Mucosa of stomach (tissue), 1 donor: ENCODE results near the gene LIPF.

Source experiments
- H3K27me3 ChIP-seq: one replicate; pipeline ENCODE4 v1.7.0; 2013; ENCODE audit warnings: mild to moderate bottlenecking, low read length; ENCODE audit not compliant: control insufficient read depth, insufficient read depth
- H3K36me3 ChIP-seq: one replicate; pipeline ENCODE4 v1.7.0; 2013; ENCODE audit warnings: low read length; ENCODE audit not compliant: control insufficient read depth, insufficient read depth
- H3K4me1 ChIP-seq: one replicate; pipeline ENCODE4 v1.7.0; 2013; ENCODE audit warnings: mild to moderate bottlenecking, low read length; ENCODE audit not compliant: control insufficient read depth, insufficient read depth
- H3K4me3 ChIP-seq: one replicate; pipeline ENCODE4 v1.7.0; 2013; ENCODE audit warnings: low read length
- H3K9ac ChIP-seq: one replicate; pipeline ENCODE4 v1.7.0; 2013; ENCODE audit warnings: mild to moderate bottlenecking, low read length, moderate library complexity
- H3K9me3 ChIP-seq: one replicate; pipeline ENCODE4 v1.7.0; 2013; ENCODE audit warnings: mild to moderate bottlenecking, low read length, moderate library complexity; ENCODE audit not compliant: control insufficient read depth
- donor health status: Pancreatic carcinoma.

Gene LIPF, protein sequence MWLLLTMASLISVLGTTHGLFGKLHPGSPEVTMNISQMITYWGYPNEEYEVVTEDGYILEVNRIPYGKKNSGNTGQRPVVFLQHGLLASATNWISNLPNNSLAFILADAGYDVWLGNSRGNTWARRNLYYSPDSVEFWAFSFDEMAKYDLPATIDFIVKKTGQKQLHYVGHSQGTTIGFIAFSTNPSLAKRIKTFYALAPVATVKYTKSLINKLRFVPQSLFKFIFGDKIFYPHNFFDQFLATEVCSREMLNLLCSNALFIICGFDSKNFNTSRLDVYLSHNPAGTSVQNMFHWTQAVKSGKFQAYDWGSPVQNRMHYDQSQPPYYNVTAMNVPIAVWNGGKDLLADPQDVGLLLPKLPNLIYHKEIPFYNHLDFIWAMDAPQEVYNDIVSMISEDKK

GRCh38 chr10:88664142-88664541, at the start of gene LIPF:
TSS of gene LIPF (plus strand) at chr10:88664442. CDS start at chr10:88667298, 2,856 bp downstream.
- Histone ChIP-seq H3K36me3 (no peaks in the 10 kb centered on the region), H3K4me1 (no peaks in the 10 kb centered on the region), H3K9ac (no peak within 1 kb of the TSS), H3K9me3 (no peaks in the 10 kb centered on the region), H3K4me3 (no peak within 1 kb of the TSS), H3K27me3 (no peaks in the 10 kb centered on the region)

GRCh38 chr10:88616250-88616977, 47.8 kb upstream of the LIPF start:
- H3K4me3 ChIP-seq = no peak overlapping the region
- no peak overlapping the region for H3K9ac ChIP-seq
- H3K36me3 ChIP-seq = no peaks in the 10 kb centered on the region
- H3K9me3 ChIP-seq = no peaks in the 10 kb centered on the region
- no peaks in the 10 kb centered on the region for H3K27me3 ChIP-seq
- H3K4me1 ChIP-seq = no peaks in the 10 kb centered on the region

DNA sequence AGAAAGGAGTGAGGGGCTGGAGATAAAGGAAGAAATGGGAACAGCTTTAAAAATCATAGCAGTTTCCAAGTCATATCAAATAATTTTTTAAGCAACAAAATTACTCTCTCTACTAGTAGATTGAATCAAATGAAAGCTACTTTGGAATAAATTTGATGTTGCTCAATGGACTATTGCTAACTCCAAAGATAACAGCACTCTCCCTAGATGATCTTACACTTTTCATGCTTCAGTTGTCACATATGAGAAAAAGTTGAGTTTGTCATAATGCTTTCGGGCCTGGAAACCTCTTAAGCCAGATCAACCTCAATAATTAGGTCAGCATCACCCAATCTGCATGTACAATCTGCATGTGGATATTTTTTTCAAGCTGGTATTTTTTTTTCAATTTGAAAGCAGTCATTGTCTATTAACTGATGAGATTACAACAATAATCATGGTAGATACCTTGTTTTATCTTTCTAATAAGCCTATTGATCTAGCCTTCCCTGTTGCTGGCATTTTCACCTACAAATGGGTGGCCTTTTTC, 46.4 kb upstream of the LIPF start:
- H3K27me3 ChIP-seq = no peaks in the 10 kb centered on the region
- no peaks in the 10 kb centered on the region for H3K4me1 ChIP-seq
- no peak overlapping the region for H3K9ac ChIP-seq
- no peaks in the 10 kb centered on the region for H3K36me3 ChIP-seq
- no peak overlapping the region for H3K4me3 ChIP-seq
- no peaks in the 10 kb centered on the region for H3K9me3 ChIP-seq

DNA sequence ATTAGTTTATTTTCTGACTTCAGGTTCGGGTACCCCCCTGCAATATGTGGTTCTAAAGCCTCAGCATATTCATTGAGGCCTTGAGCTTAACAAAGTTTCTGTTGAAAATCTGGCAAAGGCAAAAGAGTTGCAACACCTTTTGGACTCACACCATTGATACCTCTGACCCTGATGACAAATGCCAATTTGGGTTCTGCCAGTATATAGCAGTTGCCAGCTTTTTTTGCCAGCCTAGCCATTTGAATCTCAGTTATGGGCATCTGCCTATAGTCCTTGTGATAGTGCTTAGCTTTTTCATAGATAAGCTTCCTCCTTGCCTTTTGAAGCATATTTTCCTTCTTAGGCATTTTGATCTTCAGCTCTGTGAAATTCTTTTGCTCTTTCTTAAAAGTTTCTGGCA, 45.7 kb upstream of the LIPF start:
- H3K36me3 ChIP-seq = no peaks in the 10 kb centered on the region
- no peaks in the 10 kb centered on the region for H3K4me1 ChIP-seq
- no peak overlapping the region for H3K9ac ChIP-seq

GRCh38 chr10:88620441-88620840, 43.8 kb upstream of the LIPF start:
- H3K4me1 ChIP-seq = no peaks in the 10 kb centered on the region
- no peaks in the 10 kb centered on the region for H3K27me3 ChIP-seq
- H3K9ac ChIP-seq = no peak overlapping the region
- H3K9me3 ChIP-seq = no peaks in the 10 kb centered on the region
- H3K36me3 ChIP-seq = no peaks in the 10 kb centered on the region
- H3K4me3 ChIP-seq = no peak overlapping the region

More for the DNA sequence above, 45.7 kb upstream of the LIPF start:
- H3K27me3 ChIP-seq = no peaks in the 10 kb centered on the region
- no peaks in the 10 kb centered on the region for H3K9me3 ChIP-seq
- H3K4me3 ChIP-seq = no peak overlapping the region

DNA sequence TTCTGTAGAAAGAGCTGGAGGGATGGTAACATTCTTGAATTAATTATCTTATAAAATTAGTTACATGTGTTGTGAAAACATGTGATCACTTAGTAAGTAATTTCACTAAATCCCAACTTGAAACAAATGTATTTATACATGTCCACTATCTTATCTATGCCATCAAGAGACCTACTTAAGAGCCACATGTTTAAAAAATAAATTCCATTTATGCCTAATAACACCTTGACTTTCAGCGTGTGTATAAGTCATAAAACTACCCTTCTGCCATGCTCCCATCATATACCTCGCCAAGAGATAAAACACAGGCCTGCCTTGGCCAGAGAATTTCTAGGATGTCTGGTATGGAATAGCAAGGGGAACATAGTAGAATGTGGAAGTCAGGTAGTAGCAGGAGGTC, 40.4 kb upstream of the LIPF start:
- no peaks in the 10 kb centered on the region for H3K27me3 ChIP-seq
- H3K4me1 ChIP-seq = no peaks in the 10 kb centered on the region
- H3K36me3 ChIP-seq = no peaks in the 10 kb centered on the region
- H3K9ac ChIP-seq = no peak overlapping the region
- H3K4me3 ChIP-seq = no peak overlapping the region
- no peaks in the 10 kb centered on the region for H3K9me3 ChIP-seq

- no peaks in the 10 kb centered on the region for H3K4me1 ChIP-seq
- H3K4me3 ChIP-seq = no peak overlapping the region
- no peak overlapping the region for H3K9ac ChIP-seq
- no peaks in the 10 kb centered on the region for H3K9me3 ChIP-seq
- no peaks in the 10 kb centered on the region for H3K27me3 ChIP-seq
- no peaks in the 10 kb centered on the region for H3K36me3 ChIP-seq
These were observed 39.4 kb upstream of the LIPF start for GRCh38 chr10:88624840-88625239.

- no peaks in the 10 kb centered on the region for H3K36me3 ChIP-seq
- peaks cover 6% of the 10 kb centered on the region for H3K27me3 ChIP-seq
- H3K9me3 ChIP-seq = no peaks in the 10 kb centered on the region
- no peak overlapping the region for H3K4me3 ChIP-seq
- peaks cover 10% of the 10 kb centered on the region for H3K4me1 ChIP-seq
- no peak overlapping the region for H3K9ac ChIP-seq
These were observed 24.1 kb upstream of the LIPF start for GRCh38 chr10:88640186-88640585.

DNA sequence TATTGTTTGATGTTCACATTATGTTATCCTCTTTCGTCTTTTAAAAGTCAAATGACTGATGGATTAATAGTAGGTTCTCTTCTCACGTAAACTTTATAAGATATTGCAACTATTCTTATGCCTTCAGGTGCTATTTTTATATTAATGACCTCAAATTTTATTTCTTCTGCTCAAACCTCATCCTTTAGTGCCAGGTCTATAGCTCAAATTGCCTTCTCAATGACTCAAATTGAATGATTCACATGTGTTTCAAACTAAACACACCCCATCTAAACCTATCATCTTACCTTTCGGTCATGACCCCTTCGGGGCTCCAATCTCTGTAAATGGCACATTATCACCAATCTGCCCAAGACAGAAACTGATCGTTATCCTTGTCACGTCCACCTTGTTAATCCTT, 22.0 kb upstream of the LIPF start:
- H3K27me3 ChIP-seq = peaks cover 6% of the 10 kb centered on the region
- H3K4me1 ChIP-seq = peaks cover 10% of the 10 kb centered on the region
- H3K9me3 ChIP-seq = no peaks in the 10 kb centered on the region
- H3K36me3 ChIP-seq = no peaks in the 10 kb centered on the region
- H3K9ac ChIP-seq = no peak overlapping the region
- no peak overlapping the region for H3K4me3 ChIP-seq

DNA sequence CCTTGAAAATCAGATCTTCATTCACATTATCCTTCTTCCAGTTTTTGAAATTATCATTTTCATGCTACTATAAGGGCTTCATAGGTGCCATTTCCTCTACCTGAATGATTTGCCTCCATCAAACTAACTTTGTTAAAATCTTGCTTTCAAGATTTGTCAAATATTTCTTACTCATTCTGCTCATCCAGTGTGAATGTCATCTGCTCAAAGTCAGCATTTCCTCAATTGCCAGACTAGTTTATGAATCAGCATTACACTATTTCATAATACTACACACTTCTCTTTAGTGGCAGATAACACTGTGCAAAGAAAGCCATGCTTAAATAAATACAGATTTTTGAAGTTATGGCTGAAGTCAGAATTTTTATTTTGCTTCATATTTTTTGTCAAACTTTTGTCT, 21.3 kb upstream of the LIPF start:
- no peak overlapping the region for H3K9ac ChIP-seq
- no peaks in the 10 kb centered on the region for H3K36me3 ChIP-seq
- peaks cover 6% of the 10 kb centered on the region for H3K27me3 ChIP-seq
- H3K4me1 ChIP-seq = peaks cover 10% of the 10 kb centered on the region
- no peaks in the 10 kb centered on the region for H3K9me3 ChIP-seq
- no peak overlapping the region for H3K4me3 ChIP-seq

GRCh38 chr10:88647061-88647615, 17.1 kb upstream of the LIPF start:
- no peaks in the 10 kb centered on the region for H3K36me3 ChIP-seq
- no peak overlapping the region for H3K9ac ChIP-seq
- H3K4me3 ChIP-seq = no peak overlapping the region
- peaks cover 3% of the 10 kb centered on the region for H3K27me3 ChIP-seq
- H3K4me1 ChIP-seq = peaks cover 6% of the 10 kb centered on the region
- no peaks in the 10 kb centered on the region for H3K9me3 ChIP-seq

- H3K4me3 ChIP-seq = no peak overlapping the region
- H3K27me3 ChIP-seq = no peaks in the 10 kb centered on the region
These were observed 13.1 kb upstream of the LIPF start for GRCh38 chr10:88651101-88651551.

More at GRCh38 chr10:88651101-88651551, 13.1 kb upstream of the LIPF start:
- no peak overlapping the region for H3K9ac ChIP-seq
- H3K9me3 ChIP-seq = no peaks in the 10 kb centered on the region
- H3K4me1 ChIP-seq = peaks cover 6% of the 10 kb centered on the region
- no peaks in the 10 kb centered on the region for H3K36me3 ChIP-seq
